ENCODE results near the gene HTD2. TPM values are rescaled to one million over a fixed set of nuclear protein-coding genes. Genes with fewer than 3 reads are reported as not detected.

HTD2 gene
- total RNA-seq, 1 experiment from 2014 or later: 13.5 TPM

GRCh38 chr3:58326267-58326900 is 20.1 kb downstream of the HTD2 start:
- BruUV-seq (replicated peaks): no TSS peak
- ATAC-seq: no peak
- Histone ChIP-seq H2AFZ (ENCODE audit: low read depth, low read length, poor library complexity, severe bottlenecking) (no peak overlapping the region), H3K36me3 (ENCODE audit: control insufficient read depth in 1 of 2, insufficient read depth in 2 of 2, low read length in 2 of 2) (no peaks in the 10 kb centered on the region), H3K4me1 (ENCODE audit: control insufficient read depth in 1 of 2, insufficient read depth in 2 of 2, low read length in 2 of 2) (no peaks in the 10 kb centered on the region), H4K20me1 (ENCODE audit: insufficient read depth) (no peaks in the 10 kb centered on the region), H3K79me2 (ENCODE audit: insufficient read depth, low read length) (no peaks in the 10 kb centered on the region), H3K27me3 (ENCODE audit: insufficient read depth, low read length) (no peaks in the 10 kb centered on the region), H3K9me2 (ENCODE audit: insufficient read depth) (no peaks in the 10 kb centered on the region), H3K4me3 (replicated peaks in 1 of 2; ENCODE audit: low read depth in 1 of 2, low read length in 2 of 2) (no peak overlapping the region), H3K9ac (ENCODE audit: low read length) (no peak overlapping the region), H3K27ac (ENCODE audit: low read depth, low read length) (no peak overlapping the region), H3K9me3 (ENCODE audit: control insufficient read depth in 1 of 2, insufficient read depth in 1 of 2, low read depth in 1 of 2, low read length in 2 of 2) (no peaks in the 10 kb centered on the region), H3K4me2 (ENCODE audit: low read length) (no peak overlapping the region)
- TF ChIP-seq EZH2 (IDR thresholded peaks at IDR 0.05): no peak
- TF ChIP-seq CEBPB (IDR thresholded peaks at IDR 0.05; ENCODE audit: low read depth): no peak
- TF ChIP-seq CBX3 (IDR thresholded peaks at IDR 0.05; ENCODE audit: low read depth): no peak
- TF ChIP-seq MAX (IDR thresholded peaks at IDR 0.05): no peak
- no peak for TF ChIP-seq POLR2A (IDR thresholded peaks at IDR 0.05; ENCODE audit: borderline replicate concordance, extremely low read depth, insufficient read depth, insufficient read length)
- no peak for TF ChIP-seq TCF7L2 (IDR thresholded peaks at IDR 0.05; ENCODE audit: borderline replicate concordance, extremely low read depth, insufficient read depth, insufficient read length)
- TF ChIP-seq SRF (IDR thresholded peaks at IDR 0.05; ENCODE audit: low read depth): no peak
- RAD21 ChIA-PET (ENCODE audit: low non-redundant PET in 1 of 2, low total read pairs in 2 of 2, uncharacterized antibody in 2 of 2, unreplicated experiment in 2 of 2): no interaction called here
- intact Hi-C loops (cut with micrococcal nuclease): no loop called here
- POLR2A ChIA-PET: no interaction called here
- CTCF ChIA-PET: interaction anchor here (1.2 to 1.3 kb wide), 2 partner anchors 10 to 20 kb away, joined by 3 read pairs; partner anchors contain the start of genes HTD2 and RPP14
- DNase-seq (ENCODE audit: low read depth, low spot score): no peak

- no peaks in the 10 kb centered on the region for H3K9me3 ChIP-seq (ENCODE audit: control insufficient read depth in 1 of 2, insufficient read depth in 1 of 2, low read depth in 1 of 2, low read length in 2 of 2)
- no peak overlapping the region for H3K9ac ChIP-seq (ENCODE audit: low read length)
- POLR2A ChIA-PET: no interaction called here
- H2AFZ ChIP-seq (ENCODE audit: low read depth, low read length, poor library complexity, severe bottlenecking): no peak overlapping the region
- H3K4me2 ChIP-seq (ENCODE audit: low read length): no peak overlapping the region
- BruUV-seq (replicated peaks): no TSS peak
- ATAC-seq (no peak), DNase-seq (ENCODE audit: low read depth, low spot score) (no peak)
- no peaks in the 10 kb centered on the region for H4K20me1 ChIP-seq (ENCODE audit: insufficient read depth)
- no peak overlapping the region for H3K27ac ChIP-seq (ENCODE audit: low read depth, low read length)
- H3K36me3 ChIP-seq (ENCODE audit: control insufficient read depth in 1 of 2, insufficient read depth in 2 of 2, low read length in 2 of 2): no peaks in the 10 kb centered on the region
- RAD21 ChIA-PET (ENCODE audit: low non-redundant PET in 1 of 2, low total read pairs in 2 of 2, uncharacterized antibody in 2 of 2, unreplicated experiment in 2 of 2): no interaction called here
- no peak overlapping the region for H3K4me3 ChIP-seq (replicated peaks in 1 of 2; ENCODE audit: low read depth in 1 of 2, low read length in 2 of 2)
- H3K9me2 ChIP-seq (ENCODE audit: insufficient read depth): no peaks in the 10 kb centered on the region
- no peaks in the 10 kb centered on the region for H3K79me2 ChIP-seq (ENCODE audit: insufficient read depth, low read length)
- CTCF ChIA-PET: no interaction called here
- no peaks in the 10 kb centered on the region for H3K27me3 ChIP-seq (ENCODE audit: insufficient read depth, low read length)
- peaks cover 11 to 20% of the 10 kb centered on the region in 2 experiments; a peak in 3 of 4 replicates for H3K4me1 ChIP-seq (ENCODE audit: control insufficient read depth in 1 of 2, insufficient read depth in 2 of 2, low read length in 2 of 2)
- intact Hi-C loops (cut with micrococcal nuclease): no loop called here
- no peak for TF ChIP-seq YY1 (IDR thresholded peaks at IDR 0.05; ENCODE audit: extremely low read depth, insufficient replicate concordance, low read depth, low read length)
- TF ChIP-seq ZBTB33 (IDR thresholded peaks at IDR 0.05; ENCODE audit: extremely low read depth, insufficient replicate concordance, low read length): no peak
- no peak for TF ChIP-seq SRF (IDR thresholded peaks at IDR 0.05; ENCODE audit: low read depth)
- no peak for TF ChIP-seq REST (IDR thresholded peaks at IDR 0.05; ENCODE audit: low read depth)
- TF ChIP-seq POLR2AphosphoS5 (IDR thresholded peaks at IDR 0.05; ENCODE audit: low read depth, low read length): no peak
- no peak for TF ChIP-seq ATF3 (IDR thresholded peaks at IDR 0.05)
- TF ChIP-seq ELF1 (IDR thresholded peaks at IDR 0.05; ENCODE audit: borderline replicate concordance, low read depth): no peak
Observed at GRCh38 chr3:58329150-58329921, 23.0 kb downstream of the HTD2 start.
